ENCODE measurements around the gene SPOCK1.

SPOCK1 gene

GRCh38 chr5:137437774-137438173 is 61.4 kb downstream of the SPOCK1 start:
- ATAC-seq (ENCODE audit: low read depth) (no peak), DNase-seq (ENCODE audit: low spot score) (no peak)
- Histone ChIP-seq H3K4me1 (ENCODE audit: insufficient read depth, poor library complexity, severe bottlenecking) (no peaks in the 10 kb centered on the region), H3K36me3 (ENCODE audit: low read depth) (no peaks in the 10 kb centered on the region), H3K27me3 (ENCODE audit: insufficient read depth, poor library complexity, severe bottlenecking) (no peaks in the 10 kb centered on the region), H3K9me3 (ENCODE audit: severe bottlenecking) (no peaks in the 10 kb centered on the region), H3K27ac (ENCODE audit: poor library complexity, severe bottlenecking) (no peak overlapping the region), H3K4me3 (ENCODE audit: severe bottlenecking) (no peak overlapping the region)
- TF ChIP-seq, protein P1, sequence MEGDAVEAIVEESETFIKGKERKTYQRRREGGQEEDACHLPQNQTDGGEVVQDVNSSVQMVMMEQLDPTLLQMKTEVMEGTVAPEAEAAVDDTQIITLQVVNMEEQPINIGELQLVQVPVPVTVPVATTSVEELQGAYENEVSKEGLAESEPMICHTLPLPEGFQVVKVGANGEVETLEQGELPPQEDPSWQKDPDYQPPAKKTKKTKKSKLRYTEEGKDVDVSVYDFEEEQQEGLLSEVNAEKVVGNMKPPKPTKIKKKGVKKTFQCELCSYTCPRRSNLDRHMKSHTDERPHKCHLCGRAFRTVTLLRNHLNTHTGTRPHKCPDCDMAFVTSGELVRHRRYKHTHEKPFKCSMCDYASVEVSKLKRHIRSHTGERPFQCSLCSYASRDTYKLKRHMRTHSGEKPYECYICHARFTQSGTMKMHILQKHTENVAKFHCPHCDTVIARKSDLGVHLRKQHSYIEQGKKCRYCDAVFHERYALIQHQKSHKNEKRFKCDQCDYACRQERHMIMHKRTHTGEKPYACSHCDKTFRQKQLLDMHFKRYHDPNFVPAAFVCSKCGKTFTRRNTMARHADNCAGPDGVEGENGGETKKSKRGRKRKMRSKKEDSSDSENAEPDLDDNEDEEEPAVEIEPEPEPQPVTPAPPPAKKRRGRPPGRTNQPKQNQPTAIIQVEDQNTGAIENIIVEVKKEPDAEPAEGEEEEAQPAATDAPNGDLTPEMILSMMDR (IDR thresholded peaks at IDR 0.05; ENCODE audit: poor library complexity, severe bottlenecking), result no peak

- no peaks in the 10 kb centered on the region for H3K36me3 ChIP-seq (ENCODE audit: low read depth)
- H3K9me3 ChIP-seq (ENCODE audit: severe bottlenecking), result no peaks in the 10 kb centered on the region
- no peak overlapping the region for H3K27ac ChIP-seq (ENCODE audit: poor library complexity, severe bottlenecking)
- no peaks in the 10 kb centered on the region for H3K4me1 ChIP-seq (ENCODE audit: insufficient read depth, poor library complexity, severe bottlenecking)
- DNase-seq (ENCODE audit: low spot score) (no peak), ATAC-seq (ENCODE audit: low read depth) (no peak)
- TF ChIP-seq, protein P1 (IDR thresholded peaks at IDR 0.05; ENCODE audit: poor library complexity, severe bottlenecking), result no peak
- no peaks in the 10 kb centered on the region for H3K27me3 ChIP-seq (ENCODE audit: insufficient read depth, poor library complexity, severe bottlenecking)
- no peak overlapping the region for H3K4me3 ChIP-seq (ENCODE audit: severe bottlenecking)
These were observed 65.6 kb downstream of the SPOCK1 start for GRCh38 chr5:137433539-137433938.

GRCh38 chr5:137432376-137432775 is 66.8 kb downstream of the SPOCK1 start:
- no peak for DNase-seq (ENCODE audit: low spot score)
- H3K27me3 ChIP-seq (ENCODE audit: insufficient read depth, poor library complexity, severe bottlenecking), result no peaks in the 10 kb centered on the region
- ATAC-seq (ENCODE audit: low read depth), result no peak
- H3K36me3 ChIP-seq (ENCODE audit: low read depth), result no peaks in the 10 kb centered on the region
- TF ChIP-seq, protein P1 (IDR thresholded peaks at IDR 0.05; ENCODE audit: poor library complexity, severe bottlenecking), result no peak
- no peaks in the 10 kb centered on the region for H3K4me1 ChIP-seq (ENCODE audit: insufficient read depth, poor library complexity, severe bottlenecking)
- no peak overlapping the region for H3K4me3 ChIP-seq (ENCODE audit: severe bottlenecking)
- no peaks in the 10 kb centered on the region for H3K9me3 ChIP-seq (ENCODE audit: severe bottlenecking)
- no peak overlapping the region for H3K27ac ChIP-seq (ENCODE audit: poor library complexity, severe bottlenecking)

DNA sequence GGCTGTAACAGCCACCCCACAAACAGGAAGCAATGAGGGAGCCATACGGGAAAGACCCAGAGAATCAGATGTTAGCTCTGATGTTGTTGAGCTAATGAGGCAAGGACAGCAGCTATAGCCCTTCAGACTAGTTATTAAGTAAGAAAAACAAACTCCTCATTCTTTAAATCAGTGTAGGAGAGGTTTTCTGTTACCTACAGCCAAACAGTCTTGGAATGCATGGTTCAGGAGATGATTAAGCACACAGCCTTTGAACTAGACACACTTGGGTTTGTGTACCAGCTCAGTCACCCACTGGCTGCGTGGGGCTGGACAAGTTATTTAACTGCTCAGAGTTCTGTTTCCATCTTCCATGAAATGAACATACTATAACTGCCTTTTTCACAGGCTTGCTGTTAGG is 68.1 kb downstream of the SPOCK1 start:
- Histone ChIP-seq H3K36me3 (ENCODE audit: low read depth) (no peaks in the 10 kb centered on the region), H3K27ac (ENCODE audit: poor library complexity, severe bottlenecking) (no peak overlapping the region), H3K9me3 (ENCODE audit: severe bottlenecking) (no peaks in the 10 kb centered on the region), H3K27me3 (ENCODE audit: insufficient read depth, poor library complexity, severe bottlenecking) (no peaks in the 10 kb centered on the region), H3K4me1 (ENCODE audit: insufficient read depth, poor library complexity, severe bottlenecking) (no peaks in the 10 kb centered on the region), H3K4me3 (ENCODE audit: severe bottlenecking) (no peak overlapping the region)
- DNase-seq (ENCODE audit: low spot score) (no peak), ATAC-seq (ENCODE audit: low read depth) (no peak)
- TF ChIP-seq, protein P1 (IDR thresholded peaks at IDR 0.05; ENCODE audit: poor library complexity, severe bottlenecking), result no peak

DNA sequence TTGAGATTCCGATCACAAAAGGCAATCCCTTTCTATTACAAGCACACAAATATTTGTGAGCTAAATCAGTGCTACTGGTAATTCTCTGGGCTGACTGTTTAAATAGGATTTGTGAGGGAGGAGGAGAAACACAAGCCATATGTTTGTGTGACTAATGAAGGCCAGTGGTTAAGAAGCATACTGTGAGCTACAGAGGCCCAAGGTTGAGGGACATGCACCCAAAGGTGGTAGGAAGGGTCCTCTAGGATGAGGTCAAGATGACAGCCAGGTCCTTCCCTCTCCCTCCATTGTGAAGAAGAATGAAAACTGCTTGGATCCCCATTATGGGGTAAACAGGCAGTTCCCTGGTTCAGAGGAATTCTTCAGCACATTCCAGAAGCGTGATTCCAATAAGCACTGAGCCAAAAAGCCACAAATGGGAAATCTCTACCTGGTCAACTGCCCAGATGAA is 83.9 kb downstream of the SPOCK1 start:
- Histone ChIP-seq H3K4me1 (ENCODE audit: insufficient read depth, poor library complexity, severe bottlenecking) (peaks cover 16% of the 10 kb centered on the region), H3K9me3 (ENCODE audit: severe bottlenecking) (peaks cover 6% of the 10 kb centered on the region), H3K36me3 (ENCODE audit: low read depth) (no peaks in the 10 kb centered on the region), H3K4me3 (ENCODE audit: severe bottlenecking) (no peak overlapping the region), H3K27me3 (ENCODE audit: insufficient read depth, poor library complexity, severe bottlenecking) (peaks cover 7% of the 10 kb centered on the region), H3K27ac (ENCODE audit: poor library complexity, severe bottlenecking) (peak overlapping the region; percentile 77)
- DNase-seq (ENCODE audit: low spot score) (no peak), ATAC-seq (ENCODE audit: low read depth) (peak; percentile 93)
- TF ChIP-seq, protein P1 (IDR thresholded peaks at IDR 0.05; ENCODE audit: poor library complexity, severe bottlenecking), result no peak
